Stimulated activated CD8-positive, alpha-beta memory T cell treated with anti-CD3 and anti-CD28 coated beads, Interleukin-4, amount 100 ng/mL, for 48 hours (primary cell): Measurements from ENCODE around the gene MBD6.

Source experiments
- DNase-seq: peaks from one replicate; pipeline ENCODE4 v3.0.0-alpha.2; 2020

The MBD6 gene

DNA sequence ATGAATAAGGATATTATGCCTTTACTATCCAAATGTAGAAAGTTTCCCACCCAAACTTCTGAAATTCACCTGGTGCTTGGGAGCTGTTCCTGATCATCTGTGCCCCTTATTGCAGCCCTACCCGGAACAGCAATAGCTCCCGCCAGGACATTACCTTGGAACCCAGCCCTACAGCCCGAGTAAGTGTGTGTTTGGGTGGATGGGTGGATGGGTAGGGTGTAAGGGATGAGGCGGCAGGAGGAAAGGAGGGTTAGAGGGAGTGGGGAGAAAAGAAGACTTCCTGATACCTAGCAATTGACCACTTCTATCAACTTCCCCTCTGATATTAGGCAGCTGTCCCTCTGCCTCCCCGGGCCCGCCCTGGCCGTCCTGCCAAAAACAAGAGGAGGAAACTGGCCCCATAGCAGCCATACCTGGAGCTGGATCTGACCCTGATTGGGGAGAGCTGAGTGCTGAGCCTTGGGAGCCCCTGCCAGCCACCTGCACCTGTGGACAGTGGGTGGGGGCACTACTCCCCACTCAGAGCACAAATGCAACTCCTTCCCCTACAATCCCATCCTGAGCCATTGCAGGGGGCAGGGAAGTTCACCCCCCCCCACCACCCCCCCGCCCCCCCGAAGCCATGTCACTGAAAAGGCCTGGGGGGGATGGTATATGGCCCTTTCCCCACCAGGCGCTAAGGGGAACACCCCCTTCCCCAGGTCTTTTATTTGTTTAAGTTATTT lies 6.4 kb downstream of the MBD6 start:
- no peak for DNase-seq

DNA sequence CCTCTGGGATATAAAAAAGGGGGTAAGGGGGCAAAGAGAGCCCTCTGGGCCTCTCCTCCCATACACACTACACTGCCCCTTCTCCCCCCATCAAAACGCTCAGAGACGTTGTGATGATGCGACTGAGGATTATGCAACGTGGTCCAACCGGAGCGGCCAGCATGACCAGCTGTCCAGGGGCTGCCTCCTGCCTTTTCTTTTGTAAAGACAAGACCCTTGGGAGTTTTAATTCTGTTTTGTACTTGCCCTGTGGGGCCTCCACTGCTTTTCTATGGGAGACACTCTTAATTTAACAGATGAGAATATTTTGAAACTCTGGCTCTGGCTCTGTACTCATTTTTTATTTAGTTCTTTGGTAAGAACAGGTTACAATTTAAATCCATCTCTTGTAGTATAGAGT lies 7.2 kb downstream of the MBD6 start:
- no peak for DNase-seq

DNA sequence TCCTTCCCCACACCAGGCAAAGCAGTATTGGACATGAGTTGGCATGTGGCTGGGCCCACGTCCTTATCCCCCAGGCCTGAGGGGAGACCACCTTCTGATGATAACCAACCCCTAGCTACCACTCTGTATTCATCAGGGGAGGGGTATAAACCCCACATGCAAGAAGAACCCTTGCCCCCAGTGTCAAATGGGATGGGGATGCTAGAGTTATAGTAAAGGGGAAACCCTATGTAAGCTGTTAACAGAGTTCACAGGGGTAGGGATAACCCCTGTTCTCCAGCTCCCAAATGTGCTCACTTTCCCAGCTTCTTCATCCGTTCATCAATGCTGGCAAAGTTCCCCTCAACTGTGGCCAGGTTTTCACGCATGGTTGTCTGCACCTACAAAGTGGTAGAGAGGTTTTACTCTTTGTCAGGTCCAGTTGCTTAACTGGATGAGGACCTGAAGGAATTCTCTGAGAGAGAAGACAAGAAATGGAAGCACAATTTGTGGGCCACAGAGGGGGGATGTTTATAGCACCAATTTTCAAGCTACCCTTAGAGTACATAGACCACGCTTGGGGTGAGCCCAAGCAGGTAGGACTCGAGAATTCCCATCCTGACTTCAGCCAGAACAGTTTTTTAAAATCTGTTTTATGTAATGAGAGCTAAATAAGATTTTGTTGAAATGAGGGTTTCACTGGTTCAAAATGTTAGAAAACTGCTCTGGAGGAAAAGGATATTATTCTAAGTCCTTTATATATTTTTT lies 7.9 kb downstream of the MBD6 start:
- DNase-seq, result no peak

DNA sequence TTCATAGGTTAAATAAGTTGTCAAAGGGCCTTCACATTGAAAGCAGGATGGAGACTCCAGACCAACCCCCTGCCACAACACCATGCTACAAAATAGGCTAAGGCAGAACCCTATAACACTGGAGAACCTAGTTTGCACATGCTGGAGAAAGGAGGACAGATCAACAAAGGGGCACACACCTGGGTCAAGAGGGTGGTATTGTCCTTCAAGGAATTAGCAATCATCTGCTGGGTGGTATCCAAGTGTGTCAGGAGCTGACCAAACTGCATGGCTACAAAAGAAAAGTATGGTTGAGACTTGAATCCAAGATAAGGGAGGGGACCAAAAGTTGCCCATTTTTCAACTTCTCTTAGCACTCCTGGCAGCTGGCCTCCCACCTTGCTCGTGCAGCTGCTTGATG lies 9.2 kb downstream of the MBD6 start:
- no peak for DNase-seq

DNA sequence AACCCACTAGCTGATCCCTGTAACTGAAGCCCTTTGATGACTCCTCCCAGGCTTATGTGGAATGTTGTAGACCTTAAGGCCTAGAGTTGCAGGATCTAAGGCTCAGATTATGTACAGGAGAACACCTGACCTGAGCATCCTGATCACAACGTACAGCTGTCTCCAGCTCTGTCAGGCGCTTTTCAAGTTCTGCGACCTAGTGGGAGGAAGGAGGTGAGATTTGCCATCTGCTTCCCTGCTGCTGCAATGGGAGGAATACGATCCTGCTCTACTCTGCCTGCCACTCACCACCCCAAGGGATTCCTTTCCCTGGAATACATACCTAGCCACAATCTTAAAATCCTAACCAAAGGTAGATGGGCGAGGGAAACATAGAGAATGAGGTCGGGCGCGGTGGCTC lies 10.5 kb downstream of the MBD6 start:
- DNase-seq, result no peak

DNA sequence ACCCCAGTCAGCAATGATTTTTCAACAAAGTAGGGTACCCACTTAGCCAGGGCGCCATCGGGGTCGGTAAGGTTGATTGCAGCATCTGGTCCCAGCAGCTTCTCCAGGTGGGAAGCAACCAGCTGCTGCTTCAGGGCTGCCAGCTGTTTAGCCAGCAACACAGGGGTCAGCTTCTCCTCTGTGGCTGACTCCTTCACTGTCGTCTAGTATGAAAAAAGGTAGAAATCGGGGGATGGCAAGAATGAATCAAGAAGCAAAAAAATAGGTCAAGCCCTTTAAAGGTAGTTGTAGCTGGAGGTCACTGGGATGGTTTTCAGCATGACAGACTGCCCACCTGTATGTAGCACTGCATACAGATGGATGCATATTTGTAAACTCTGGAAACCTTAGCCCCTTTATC lies 11.6 kb downstream of the MBD6 start:
- no peak for DNase-seq

DNA sequence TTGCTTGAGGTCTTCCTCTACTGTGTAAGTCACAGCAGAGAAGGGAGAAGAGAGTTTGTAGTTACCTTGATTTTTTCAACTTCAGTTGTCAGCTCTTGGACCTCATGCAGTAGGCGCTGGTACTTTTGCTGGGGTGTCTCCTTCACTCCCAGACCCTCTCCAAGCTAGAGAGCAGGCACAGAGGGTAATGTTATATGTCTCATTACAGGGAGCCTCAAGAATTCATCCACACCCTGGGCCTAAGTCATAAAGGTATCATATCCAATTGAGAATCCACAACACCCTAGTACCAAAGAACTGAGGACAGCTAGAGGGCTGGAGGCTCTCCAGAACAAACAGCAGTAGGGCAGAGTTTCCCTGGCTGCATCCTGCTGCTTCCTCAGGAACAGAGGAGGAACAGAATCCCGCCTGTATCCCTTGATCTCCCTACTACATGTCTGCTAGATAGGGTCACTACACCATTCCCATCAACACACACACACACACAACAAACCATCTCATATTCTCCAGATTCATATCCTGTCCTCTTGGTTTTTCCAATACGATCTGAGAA lies 12.4 kb downstream of the MBD6 start:
- no peak for DNase-seq

DNA sequence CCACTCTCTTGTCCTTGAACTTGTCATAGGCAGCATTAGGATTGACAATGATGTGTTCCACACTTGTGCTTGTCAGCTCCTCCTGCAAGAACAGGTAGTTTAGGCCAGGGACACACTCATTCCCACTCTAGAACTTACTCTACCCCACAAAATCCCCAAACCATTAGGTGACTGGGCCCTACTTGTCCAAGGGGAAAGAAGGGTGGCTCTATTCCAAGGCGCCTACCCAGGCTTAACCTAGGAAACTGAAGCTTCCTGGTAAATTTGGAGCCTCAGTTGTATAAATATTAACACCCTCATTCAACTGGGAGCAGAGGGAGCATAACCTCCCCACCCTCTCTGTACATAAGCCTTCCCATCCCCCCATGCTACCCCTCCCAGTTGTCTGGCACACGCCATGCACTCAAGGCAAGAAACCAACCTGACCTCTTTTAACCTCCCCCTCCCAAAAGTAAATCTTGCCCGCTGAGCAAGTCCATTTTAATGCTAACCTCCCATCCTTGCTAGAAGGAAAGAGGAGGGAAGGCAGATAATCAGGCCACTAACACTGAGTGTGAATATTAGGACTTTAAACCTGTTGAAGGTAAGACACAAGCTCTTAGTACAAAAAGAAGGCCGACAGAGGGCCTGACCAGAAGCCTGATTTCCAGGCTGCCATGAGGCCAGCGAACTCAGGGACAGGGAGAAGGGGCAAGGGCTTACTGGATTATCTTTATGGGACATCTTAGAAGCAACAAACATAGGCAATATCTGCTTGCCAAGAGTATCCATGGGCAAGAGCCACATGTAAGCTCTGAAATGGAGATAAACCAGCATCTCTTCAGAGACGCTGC lies 13.4 kb downstream of the MBD6 start:
- DNase-seq, result no peak

DNA sequence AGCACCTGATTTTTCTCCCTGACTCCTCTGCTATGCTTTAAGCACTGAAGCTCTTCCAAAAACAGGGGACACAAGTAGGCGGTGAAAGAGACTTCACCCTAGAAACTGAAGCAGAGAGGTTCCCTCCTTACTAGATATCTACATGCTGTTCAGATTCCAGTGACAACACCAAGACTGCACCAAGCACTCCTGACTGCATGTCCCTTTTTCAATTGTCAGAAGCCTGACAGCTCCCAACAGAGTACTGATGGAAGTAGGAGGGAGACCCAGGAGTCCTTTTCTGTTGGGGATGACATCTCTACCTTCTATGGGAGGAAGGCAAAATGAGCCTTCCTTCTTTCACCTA lies 13.9 kb downstream of the MBD6 start:
- DNase-seq, result no peak

DNA sequence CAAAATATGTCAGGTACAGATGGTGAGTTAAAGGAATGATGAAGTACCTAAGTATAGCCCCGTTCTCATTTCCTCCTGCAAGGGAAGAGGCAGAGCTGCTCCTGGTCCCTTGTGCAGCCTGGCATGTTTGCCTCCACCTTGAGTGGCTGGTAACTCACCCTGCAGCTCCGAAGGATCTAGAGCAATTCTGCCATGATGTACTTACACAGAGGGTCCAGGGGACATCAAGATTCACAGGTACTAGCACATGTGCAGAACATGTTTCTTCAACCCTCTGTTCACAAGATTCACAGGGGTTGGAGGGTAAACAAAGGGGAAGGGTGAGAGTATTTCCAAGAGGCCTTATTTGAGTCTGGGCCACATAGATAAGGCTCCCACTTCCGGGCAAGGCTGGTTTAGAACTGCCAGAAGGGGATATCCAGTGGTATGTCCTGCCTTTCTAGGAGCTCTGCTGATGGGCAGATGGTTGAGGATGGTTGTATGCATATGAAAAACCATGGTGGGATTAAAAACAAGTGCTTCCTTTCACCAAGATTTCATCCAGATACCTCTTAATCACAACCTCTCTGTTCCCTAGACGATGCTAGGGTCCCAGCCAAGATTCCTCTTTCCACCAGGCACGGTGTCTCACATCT lies 16.6 kb downstream of the MBD6 start:
- no peak for DNase-seq

DNA sequence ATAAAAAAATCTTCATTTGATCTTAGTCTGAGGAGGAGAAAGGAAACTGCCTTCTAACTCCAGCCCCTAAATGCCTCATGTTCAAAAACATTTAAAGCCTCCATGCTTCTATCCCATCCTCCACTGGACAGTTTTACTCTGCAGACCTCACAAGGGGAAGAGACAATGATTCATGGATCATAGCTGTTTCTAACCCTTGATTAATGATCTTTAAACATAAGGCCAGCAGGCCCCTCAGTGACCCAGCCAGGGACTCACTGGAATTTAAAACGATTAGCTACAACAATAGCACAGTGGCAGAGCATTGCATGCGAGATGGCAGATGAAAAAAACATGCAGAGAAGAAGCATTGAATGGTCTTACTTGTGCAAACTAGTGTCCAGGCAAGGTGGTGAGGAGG lies 18.4 kb downstream of the MBD6 start:
- no peak for DNase-seq

DNA sequence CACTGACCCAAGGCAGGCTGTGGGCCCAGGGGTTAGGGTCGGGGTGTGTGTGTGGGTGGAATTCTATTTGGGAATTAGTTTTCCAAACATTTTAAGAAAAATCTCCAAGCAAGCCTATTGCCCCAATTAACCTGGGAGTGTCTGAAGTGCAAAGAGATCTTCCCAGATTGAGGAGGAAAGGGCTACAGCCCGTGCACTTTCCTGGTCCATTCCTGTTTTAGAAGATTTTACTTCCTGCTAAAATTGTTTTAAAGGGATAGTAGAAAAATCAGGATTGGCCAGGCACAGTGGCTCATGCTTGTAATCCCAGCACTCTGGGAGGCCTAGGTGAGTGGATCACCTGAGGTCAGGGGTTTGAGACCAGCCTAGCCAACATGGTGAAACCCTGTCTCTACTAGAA lies 19.1 kb downstream of the MBD6 start:
- no peak for DNase-seq

DNA sequence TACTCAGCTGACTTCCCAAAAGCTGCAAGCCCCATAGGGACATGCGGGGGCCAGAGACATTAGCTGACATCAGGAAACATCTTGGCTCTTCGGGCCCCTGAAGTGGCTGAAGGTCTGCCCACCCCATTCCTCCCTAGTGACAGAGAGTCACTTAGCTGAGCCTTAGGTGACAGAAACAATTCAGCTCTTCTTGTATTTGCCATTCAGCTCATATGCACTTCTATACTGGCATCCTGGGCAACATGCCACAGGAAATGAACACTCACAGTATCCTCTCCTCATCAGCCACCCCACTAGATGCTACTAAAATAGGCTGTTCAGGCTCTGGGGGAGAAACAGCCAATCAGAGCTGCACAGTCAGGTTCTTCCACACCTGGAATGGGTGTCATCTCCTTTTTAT lies 21.0 kb downstream of the MBD6 start:
- no peak for DNase-seq

DNA sequence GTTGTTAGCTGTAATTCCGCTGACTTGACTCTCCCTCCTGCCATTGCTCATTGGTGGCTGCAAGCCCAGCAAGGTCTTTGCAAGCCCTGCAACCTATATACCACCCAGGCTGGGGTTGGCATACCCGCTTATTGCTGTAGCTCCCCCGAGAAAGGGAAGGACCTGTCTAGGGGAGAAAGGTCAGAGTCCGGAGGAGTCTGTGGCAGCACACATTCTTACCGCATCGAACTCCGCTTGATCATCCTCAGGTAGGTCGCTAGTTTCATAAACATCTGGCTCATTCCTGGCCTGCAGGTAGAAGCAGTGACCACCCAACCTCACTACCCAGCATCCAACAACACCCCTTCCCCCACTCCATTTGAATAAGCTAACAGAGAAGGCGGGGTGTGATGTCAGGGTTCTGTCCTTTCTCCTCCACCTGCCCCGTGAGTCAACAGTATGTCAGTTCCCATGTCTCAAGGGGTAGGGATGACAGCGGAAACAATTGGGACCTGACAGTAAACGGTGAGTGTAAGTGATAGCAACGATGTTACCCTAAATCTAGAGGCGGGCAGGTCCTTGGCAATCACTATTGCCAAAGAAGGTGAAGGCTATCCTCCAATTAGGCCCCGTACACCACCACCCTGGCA lies 23.3 kb downstream of the MBD6 start:
- no peak for DNase-seq

DNA sequence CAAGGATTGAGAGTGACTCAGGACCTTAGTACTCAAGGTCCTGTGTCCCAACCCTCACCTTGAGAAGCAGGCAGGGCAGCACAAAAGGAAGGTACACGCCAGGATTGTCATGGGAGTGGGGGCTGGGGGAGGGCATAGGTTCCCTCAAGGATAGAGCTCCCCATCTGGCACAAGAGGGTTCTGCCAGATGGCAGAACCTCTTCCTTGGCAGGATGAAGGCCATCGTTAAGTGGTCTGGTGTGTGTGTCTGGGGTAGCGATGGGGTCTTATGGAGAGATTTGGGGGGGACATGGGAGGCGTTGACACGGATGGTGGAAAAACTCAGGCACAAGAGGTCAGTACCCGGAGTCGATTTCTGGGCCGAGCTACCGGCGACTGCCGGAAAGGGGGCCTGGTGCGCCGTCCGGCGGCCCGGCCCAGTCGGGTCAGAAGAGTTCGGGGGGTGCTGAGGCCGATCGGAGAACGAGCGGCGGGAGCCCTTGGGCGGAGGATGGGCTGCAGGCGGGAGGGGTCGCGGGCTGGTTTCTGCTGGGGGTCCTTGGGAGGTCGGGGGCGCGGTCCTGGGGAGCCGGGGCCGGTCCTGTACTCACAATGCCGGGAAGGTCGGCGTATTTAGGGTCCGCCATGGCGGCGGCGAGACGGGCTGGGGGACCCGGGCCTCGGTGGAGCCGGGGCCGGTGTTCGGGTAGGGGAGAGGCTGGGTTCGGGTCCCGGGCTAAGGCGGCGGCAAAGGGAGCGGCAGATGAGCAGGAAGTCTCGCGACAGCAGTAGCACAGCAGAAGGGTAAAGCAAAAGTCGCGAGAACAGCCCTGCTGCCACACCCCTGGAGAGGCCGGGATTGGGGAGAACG lies 24.0 kb downstream of the MBD6 start, which contains the start of gene DCTN2:
Gene DCTN2 (minus strand): TSS at position 755 of the 850 bp plus-strand sequence. CDS start 129 bp downstream, at position 626.
- peak; percentile 94 for DNase-seq

DNA sequence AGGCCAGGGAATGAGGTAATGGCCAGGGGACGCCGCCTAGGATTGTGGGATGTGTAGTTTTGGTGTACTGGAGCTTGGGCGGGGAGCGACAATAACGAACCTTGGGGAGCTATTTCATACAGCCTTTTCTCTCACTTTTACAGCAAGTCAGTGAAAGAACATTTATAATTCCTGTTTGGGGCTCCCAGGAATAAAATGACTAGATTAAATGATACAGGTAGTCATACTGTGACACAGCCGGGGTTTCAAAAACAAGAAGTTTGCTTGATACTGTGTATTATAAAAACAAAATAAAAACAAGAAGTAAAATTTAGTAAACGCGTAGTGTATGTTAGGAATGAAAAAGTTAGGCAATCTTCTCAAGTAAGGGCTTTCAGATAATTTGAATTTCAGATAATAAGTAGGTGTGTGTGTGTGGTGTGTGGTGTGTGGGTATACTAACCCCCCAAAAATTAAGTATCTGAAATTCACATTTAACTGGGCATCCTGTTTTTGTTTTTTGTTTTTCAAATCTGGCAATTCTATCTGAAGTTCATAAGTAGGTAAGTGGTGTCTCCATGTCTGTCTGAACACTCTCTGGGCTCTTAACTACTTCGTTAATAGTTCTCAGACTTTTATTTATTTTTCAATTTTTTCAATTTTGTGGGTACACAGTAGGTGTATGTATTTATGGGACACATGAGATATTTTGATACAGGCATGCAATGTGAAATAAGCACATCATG lies 24.8 kb downstream of the MBD6 start:
- no peak for DNase-seq

DNA sequence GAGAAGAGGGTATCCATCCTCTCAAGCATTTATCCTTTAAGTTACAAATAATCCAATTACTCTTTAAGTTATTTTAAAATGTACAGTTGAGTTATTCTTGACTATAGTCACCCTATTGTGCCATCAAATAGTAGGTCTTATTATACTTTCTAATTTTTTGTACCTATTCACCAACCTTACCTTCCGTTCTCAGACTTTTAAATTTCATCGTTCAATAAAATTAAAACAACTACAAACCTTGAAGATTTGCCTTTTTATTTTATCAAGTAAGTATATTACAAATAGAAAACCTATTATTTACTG lies 25.3 kb downstream of the MBD6 start:
- no peak for DNase-seq

DNA sequence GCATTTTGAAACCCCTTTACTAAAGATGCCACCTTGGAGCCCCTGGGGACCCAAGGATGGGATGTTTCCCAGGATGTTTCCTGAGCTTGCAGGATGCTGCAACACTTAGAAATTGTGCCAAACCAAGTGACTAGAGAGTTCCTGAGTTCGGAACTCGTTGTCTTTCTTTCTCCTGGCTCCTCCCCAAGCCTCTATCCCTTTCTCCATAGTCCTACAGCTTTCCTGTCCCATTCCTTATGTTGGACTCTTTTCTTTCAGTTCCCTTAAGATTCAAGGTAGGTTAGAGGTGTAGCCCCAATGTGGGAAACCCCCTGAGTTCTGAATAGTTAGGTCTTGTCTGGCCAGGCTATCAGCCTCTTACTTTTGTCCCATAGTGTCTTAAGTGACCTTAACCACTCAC lies 25.9 kb downstream of the MBD6 start:
- DNase-seq, result no peak

DNA sequence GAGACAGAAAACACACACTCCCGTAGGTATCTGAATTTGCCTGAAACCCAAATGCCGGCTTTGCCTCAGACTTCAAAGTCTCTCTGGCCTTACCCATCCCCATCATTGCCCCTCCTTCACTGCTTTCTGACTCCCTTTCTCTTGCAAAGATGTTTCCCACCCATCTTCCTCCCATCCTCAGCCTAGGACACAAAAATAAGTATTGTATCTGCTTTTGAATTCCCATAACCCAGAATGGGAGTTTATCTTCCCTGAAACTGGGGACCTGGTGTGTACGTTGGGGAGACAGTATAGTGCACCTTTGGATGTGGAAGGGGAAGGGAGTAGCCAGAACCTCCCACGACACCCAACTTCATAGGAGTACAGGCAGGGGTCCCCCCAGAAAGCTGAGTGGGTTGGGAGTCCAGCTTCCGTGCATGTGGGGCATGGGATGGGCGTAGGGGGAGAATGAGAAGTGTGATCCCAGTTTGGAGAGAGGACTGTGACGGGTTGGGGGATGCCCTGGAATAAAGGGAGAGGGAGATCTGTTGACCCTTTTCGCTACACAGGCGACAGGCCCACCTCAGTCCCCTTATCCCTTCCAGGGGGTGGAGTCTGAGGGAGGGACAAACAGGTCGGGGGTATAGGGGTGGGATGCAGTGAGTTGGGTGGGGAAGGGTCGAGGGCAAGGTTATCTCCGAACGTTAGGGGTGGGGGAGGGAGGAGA lies 26.7 kb downstream of the MBD6 start:
- DNase-seq, result no peak

DNA sequence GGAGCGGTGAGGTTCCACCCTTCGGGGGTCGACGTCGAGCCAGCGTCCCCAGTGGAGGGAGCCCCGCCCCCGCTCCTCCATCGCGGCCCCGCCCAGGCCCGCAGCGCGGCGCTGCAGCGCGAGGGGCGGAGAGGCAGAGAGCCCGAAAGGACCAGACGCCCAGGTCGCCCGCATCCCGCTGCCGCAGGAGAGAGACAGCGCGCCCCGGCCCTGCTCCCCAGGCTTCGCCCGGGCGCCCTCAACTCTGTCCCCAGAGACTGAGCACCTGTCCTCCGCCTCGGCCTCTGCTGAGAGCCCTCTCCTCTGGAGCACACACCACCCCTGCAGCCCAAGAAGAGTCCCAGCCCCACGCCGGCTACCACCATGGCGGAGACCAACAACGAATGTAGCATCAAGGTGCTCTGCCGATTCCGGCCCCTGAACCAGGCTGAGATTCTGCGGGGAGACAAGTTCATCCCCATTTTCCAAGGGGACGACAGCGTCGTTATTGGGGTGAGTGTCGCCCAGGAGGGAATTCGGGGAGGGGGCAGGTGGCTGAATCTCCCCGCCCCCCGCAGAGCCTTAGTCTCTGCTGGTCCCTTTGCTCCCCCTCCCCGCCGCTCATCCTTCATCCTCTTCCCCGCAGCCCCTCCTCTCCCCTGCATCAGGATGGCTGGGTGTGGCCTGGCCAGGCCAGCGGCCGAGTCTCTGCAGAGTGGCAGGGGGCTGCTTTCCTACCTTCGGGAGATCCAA lies 27.5 kb downstream of the MBD6 start, which contains the start of gene KIF5A:
Gene KIF5A (plus strand): TSS at position 136 of the 732 bp plus-strand sequence. CDS start 228 bp downstream, at position 364.
- DNase-seq, result peak; percentile 79
